B cell (primary cell): ENCODE results near the gene PDLIM4.

Source experiments
- EZH2 ChIP-seq: IDR thresholded peaks from 2 replicates; pipeline ENCODE4 v1.6.1; 2012; ENCODE audit warnings: borderline replicate concordance, low read depth, mild to moderate bottlenecking, moderate library complexity, low read length; ENCODE audit not compliant: insufficient read depth, poor library complexity, severe bottlenecking
- TF ChIP-seq, protein P1 (sequence below): fragments of 200-600 bp; IDR thresholded peaks from one replicate; pipeline ENCODE4 v1.8.0; 2022; ENCODE audit warnings: antibody characterized with exemption, mild to moderate bottlenecking

DNA sequence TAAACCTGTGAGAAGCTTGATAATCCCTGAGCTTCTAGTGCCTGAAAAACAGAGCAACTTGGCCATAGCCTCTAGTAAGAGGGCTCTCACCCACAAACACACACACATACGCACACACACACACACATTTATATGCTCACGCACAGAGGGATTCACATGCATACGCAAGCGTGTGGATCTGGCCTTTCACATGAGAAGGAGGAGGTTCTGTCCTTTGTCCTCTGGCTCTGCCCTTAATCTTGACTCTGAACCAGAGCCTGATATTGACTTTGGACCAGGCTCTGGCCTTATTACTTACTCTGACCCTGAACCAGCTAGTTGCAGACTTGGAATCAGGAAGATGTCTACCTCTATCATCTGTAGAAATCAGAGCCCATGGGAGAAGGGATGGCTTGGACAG lies 19.8 kb upstream of the PDLIM4 start:
- TF ChIP-seq, protein P1, sequence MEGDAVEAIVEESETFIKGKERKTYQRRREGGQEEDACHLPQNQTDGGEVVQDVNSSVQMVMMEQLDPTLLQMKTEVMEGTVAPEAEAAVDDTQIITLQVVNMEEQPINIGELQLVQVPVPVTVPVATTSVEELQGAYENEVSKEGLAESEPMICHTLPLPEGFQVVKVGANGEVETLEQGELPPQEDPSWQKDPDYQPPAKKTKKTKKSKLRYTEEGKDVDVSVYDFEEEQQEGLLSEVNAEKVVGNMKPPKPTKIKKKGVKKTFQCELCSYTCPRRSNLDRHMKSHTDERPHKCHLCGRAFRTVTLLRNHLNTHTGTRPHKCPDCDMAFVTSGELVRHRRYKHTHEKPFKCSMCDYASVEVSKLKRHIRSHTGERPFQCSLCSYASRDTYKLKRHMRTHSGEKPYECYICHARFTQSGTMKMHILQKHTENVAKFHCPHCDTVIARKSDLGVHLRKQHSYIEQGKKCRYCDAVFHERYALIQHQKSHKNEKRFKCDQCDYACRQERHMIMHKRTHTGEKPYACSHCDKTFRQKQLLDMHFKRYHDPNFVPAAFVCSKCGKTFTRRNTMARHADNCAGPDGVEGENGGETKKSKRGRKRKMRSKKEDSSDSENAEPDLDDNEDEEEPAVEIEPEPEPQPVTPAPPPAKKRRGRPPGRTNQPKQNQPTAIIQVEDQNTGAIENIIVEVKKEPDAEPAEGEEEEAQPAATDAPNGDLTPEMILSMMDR: no peak
- TF ChIP-seq EZH2: no peak
